Fibroblast of gingiva (primary cell): ENCODE measurements around the gene DCAF10.
A peak's percentile ranks its signal among the peaks of the same experiment; 100 is the strongest.
"Not testable (repeated sequence)": the region's sequence is repeated elsewhere in the genome, so short reads cannot be mapped to it uniquely, and the experiment has no call there.

Experiments
- DNase-seq: peaks from one replicate; pipeline ENCODE4 v3.0.0-alpha.2; 2011; ENCODE audit warnings: low read depth

The DCAF10 gene

DNA sequence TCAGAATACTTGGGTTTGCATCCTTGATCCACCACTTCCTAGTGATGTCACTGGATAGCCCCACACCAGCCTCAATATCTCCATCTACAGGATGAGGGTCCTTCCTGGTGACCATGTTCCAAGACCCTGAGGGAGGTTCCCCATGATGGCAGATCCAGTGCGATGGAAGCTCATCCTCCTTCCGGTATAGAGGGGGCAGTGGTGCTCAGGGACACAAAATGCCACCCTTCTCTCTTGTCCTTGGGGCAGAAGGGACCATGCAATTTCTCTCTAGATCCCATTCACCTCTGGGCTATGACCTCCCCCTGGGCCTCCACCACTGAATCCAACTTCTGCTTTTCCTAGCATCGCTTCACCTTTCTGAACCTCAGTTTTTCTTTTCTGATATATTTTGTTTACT lies 108.7 kb downstream of the DCAF10 start:
- DNase-seq = no peak

- DNase-seq = not testable (repeated sequence)
Measured at GRCh38 chr9:37909836-37910235, 109.2 kb downstream of the DCAF10 start.

- DNase-seq = no peak
Measured at GRCh38 chr9:37910271-37910670, 109.7 kb downstream of the DCAF10 start.

GRCh38 chr9:37911271-37911681 lies 110.7 kb downstream of the DCAF10 start:
- DNase-seq = peak; percentile 73

GRCh38 chr9:37913480-37914153 lies 113.0 kb downstream of the DCAF10 start:
- peak; percentile 65 for DNase-seq

GRCh38 chr9:37914154-37914551 lies 113.6 kb downstream of the DCAF10 start:
- DNase-seq = no peak

GRCh38 chr9:37914701-37915358 lies 114.2 kb downstream of the DCAF10 start:
- no peak for DNase-seq

DNA sequence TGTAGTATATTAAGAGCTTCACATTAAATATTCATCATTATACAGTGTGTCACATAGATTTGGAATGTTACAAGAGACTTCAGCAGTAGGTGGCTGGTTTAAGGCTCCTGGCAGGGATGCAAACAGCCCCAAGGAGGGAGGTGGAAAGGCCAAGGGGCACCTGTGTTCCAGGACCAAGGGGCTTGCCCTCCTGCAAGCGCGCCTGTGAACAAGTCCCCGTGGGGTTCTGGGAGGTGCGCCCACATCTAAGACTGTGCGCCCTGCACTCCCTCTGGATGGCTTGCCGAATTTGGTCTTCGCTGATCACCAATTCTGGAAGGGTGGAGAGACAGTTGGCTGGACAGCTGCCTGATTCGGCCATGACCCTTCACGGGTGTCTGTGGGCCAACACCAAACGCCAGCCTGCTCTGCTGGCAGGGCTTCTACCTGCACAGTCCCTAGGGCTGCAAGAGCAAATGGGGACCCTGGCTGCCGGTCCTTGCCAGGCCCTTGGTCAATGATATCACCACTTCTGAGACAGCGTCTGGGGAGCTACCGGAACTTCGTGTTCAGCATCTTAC lies 115.4 kb downstream of the DCAF10 start:
- no peak for DNase-seq

DNA sequence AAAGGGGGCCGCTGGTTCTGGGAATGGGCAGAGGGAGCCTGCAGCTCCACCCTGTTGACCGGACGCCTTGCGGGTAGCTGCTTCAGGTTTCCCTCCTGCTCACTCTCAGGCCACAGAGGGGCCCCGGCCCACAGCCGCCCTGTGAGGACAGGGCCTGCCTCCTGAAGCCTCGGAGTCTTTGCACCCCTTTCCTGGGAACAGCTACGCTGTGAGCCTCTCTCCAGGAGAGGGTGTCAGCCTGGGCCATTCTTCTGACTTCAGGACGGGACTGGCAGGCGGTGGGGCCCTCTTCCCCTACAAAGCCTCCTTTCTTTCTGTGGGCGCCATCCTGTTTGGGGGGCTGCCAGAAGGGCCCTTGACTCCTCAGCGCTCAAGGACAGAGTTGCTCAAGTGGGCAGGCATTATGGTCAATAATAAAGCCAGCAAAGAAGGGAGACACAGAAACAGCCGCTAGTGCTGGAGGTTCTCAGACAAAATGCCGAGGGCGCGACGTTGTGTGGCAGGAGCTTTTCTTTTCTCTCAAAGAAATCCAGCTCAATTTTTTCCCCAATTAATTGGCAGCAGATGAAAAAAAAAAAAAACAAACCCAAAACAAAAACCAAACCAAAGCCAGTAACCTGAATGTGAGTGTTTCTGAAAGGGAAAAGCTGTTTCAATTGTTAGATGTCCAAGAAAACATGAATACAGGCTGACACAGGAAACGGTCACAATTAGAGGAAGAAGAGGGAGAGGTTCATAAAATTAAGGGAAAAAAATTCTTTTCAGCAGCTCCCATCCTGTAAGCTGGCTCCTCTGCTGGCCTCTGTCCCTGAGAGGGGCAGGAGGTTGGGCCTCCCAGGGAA lies 116.1 kb downstream of the DCAF10 start:
- DNase-seq = no peak
